Measurements from ENCODE around the gene SERPINA4. TPM values are rescaled to one million over a fixed set of nuclear protein-coding genes. Genes with fewer than 3 reads are reported as not detected.

Gene SERPINA4
- total and polyA plus RNA-seq, 2 of the 13 experiments (the other 11 are each of a cell fraction or from before 2014, with no cell fraction given): 39.1 to 57.8 TPM

DNA sequence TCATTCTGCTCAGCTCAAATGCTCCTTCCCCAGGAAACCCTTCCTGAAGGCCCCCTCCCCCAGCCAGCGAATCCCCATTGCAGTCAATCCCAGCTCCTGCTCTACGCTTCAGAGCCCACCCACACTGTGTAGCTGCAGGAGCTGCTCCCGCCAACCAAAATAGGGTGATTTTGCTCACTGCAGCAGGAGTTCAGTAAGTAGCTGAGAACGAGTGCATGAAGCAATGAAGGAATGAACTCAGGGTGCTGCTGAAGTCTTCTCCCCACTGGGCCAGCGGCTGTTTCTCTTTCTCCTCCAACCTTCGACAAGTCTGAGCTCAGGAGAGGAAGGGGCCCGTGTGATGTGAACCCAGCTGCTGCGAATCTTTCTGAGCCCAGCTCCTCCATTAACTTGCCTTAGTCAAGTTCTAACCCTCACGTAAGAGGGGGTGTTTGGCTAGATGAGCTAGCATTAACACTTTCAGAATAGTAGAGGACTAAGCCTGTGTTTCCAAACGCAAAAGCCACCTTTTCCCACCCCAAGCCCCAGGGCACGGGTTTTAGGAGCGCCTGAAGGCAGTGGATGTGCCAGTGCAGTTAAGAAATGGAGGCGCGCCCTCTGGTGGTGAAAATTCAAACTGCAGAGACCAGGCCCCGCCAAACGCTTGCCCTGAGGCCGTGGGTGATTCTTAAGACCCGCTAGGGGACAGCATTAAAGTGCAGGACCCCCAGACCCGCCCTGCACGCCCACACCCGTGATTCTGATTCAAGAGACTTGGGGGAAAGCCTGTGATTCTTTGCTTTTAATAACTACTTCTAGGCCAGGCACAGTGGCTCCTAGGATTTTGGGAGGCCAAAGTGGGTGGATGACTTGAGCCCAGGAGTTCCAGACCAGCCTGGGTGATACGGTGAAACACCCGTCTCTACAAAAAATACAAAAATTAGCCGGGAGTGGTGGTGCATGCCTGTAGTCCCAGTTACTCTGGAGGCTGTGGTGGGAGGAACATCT lies 11.9 kb upstream of the SERPINA4 start (continued):
- TF ChIP-seq, protein P1, sequence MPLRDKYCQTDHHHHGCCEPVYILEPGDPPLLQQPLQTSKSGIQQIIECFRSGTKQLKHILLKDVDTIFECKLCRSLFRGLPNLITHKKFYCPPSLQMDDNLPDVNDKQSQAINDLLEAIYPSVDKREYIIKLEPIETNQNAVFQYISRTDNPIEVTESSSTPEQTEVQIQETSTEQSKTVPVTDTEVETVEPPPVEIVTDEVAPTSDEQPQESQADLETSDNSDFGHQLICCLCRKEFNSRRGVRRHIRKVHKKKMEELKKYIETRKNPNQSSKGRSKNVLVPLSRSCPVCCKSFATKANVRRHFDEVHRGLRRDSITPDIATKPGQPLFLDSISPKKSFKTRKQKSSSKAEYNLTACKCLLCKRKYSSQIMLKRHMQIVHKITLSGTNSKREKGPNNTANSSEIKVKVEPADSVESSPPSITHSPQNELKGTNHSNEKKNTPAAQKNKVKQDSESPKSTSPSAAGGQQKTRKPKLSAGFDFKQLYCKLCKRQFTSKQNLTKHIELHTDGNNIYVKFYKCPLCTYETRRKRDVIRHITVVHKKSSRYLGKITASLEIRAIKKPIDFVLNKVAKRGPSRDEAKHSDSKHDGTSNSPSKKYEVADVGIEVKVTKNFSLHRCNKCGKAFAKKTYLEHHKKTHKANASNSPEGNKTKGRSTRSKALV (CRISPR knock-in tag; IDR thresholded peaks at IDR 0.05): no peak
- 0 out of 2 replicates have a peak, but pooled peaks have one; percentile 11 for TF ChIP-seq SAP130 (CRISPR knock-in tag; IDR thresholded peaks at IDR 0.05; ENCODE audit: low read depth)
- no peak for TF ChIP-seq ZNF598 (CRISPR knock-in tag; IDR thresholded peaks at IDR 0.05; ENCODE audit: borderline replicate concordance)
- 0 out of 2 replicates have a peak, but pooled peaks have one; percentile 20 for TF ChIP-seq ZMYM4 (CRISPR knock-in tag; IDR thresholded peaks at IDR 0.05)
- no peak for TF ChIP-seq ZNF563 (CRISPR knock-in tag; IDR thresholded peaks at IDR 0.05)
- TF ChIP-seq SRSF4 (IDR thresholded peaks at IDR 0.05; ENCODE audit: low read depth, low read length, poor library complexity, severe bottlenecking): no peak
- no peak for TF ChIP-seq ZNF136 (CRISPR knock-in tag; IDR thresholded peaks at IDR 0.05; ENCODE audit: low read depth)
- no peak for TF ChIP-seq DPF2 (CRISPR knock-in tag; IDR thresholded peaks at IDR 0.05; ENCODE audit: borderline replicate concordance, low read depth)
- no peak for TF ChIP-seq PHF5A (CRISPR knock-in tag; IDR thresholded peaks at IDR 0.05; ENCODE audit: low read depth, unreplicated experiment)
- TF ChIP-seq, protein P2, sequence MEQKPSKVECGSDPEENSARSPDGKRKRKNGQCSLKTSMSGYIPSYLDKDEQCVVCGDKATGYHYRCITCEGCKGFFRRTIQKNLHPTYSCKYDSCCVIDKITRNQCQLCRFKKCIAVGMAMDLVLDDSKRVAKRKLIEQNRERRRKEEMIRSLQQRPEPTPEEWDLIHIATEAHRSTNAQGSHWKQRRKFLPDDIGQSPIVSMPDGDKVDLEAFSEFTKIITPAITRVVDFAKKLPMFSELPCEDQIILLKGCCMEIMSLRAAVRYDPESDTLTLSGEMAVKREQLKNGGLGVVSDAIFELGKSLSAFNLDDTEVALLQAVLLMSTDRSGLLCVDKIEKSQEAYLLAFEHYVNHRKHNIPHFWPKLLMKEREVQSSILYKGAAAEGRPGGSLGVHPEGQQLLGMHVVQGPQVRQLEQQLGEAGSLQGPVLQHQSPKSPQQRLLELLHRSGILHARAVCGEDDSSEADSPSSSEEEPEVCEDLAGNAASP (CRISPR knock-in tag; IDR thresholded peaks at IDR 0.05; ENCODE audit: borderline replicate concordance): 0 out of 2 replicates have a peak, but pooled peaks have one; percentile 45
- no peak for TF ChIP-seq TFAP4 (IDR thresholded peaks at IDR 0.05; ENCODE audit: borderline replicate concordance, low read depth)
- TF ChIP-seq HNF4A (CRISPR knock-in tag; IDR thresholded peaks at IDR 0.05): peak; percentile 10; the same call in 1 of the 2 replicates
- TF ChIP-seq ZMYM3 (CRISPR knock-in tag; IDR thresholded peaks at IDR 0.05): no peak
- TF ChIP-seq ZFX (CRISPR knock-in tag; IDR thresholded peaks at IDR 0.05; ENCODE audit: low read depth): peak; percentile 45
- TF ChIP-seq HNRNPL (IDR thresholded peaks at IDR 0.05; ENCODE audit: low read depth, low read length): 0 out of 2 replicates have a peak, but pooled peaks have one; percentile 66
- TF ChIP-seq MIXL1 (CRISPR knock-in tag; IDR thresholded peaks at IDR 0.05): no peak
- TF ChIP-seq ZNF121 (CRISPR knock-in tag; IDR thresholded peaks at IDR 0.05): no peak
- no peak for TF ChIP-seq HIC2 (CRISPR knock-in tag; IDR thresholded peaks at IDR 0.05; ENCODE audit: low read depth)

All from HepG2 (cell line).